H1 (cell line): ENCODE measurements around the gene LRRC25.

Experiments
- CEBPB ChIP-seq: IDR thresholded peaks from 2 replicates; pipeline ENCODE4 v1.6.1; 2012; ENCODE audit warnings: low read depth, low read length
- CHD7 ChIP-seq: fragments of 300-600 bp; sonication (generic); IDR thresholded peaks from 2 replicates; pipeline ENCODE4 v1.7.1; 2012; ENCODE audit warnings: low read length, moderate library complexity, mild to moderate bottlenecking, inconsistent platforms; ENCODE audit not compliant: insufficient replicate concordance
- CTCF ChIP-seq, 3 experiments: IDR thresholded peaks; 1 replicate in 2 of 3; 2 replicates in 1 of 3; pipeline versions ENCODE4 v1.5.1 to v1.6.1; 2011; ENCODE audit warnings: low read length in 3 of 3, mild to moderate bottlenecking in 3 of 3, inconsistent platforms in 2 of 3, low read depth in 1 of 3, moderate library complexity in 1 of 3; ENCODE audit not compliant: insufficient read depth in 1 of 3; ENCODE audit errors: control extremely low read depth in 1 of 3
- EP300 ChIP-seq, 2 experiments: IDR thresholded peaks; 1 replicate in 1 of 2; 2 replicates in 1 of 2; pipeline ENCODE4 v1.6.1; 2011 to 2012; ENCODE audit warnings: low read depth in 2 of 2, low read length in 2 of 2, mild to moderate bottlenecking in 2 of 2, borderline replicate concordance in 1 of 2, inconsistent platforms in 1 of 2, moderate library complexity in 1 of 2
- EZH2 ChIP-seq: fragments of 200-600 bp; sonication (generic); IDR thresholded peaks from 2 replicates; pipeline ENCODE4 v1.7.1; 2012; ENCODE audit warnings: low read depth, mild to moderate bottlenecking, moderate library complexity, low read length, inconsistent platforms; ENCODE audit not compliant: severe bottlenecking
- GABPA ChIP-seq: IDR thresholded peaks from 2 replicates; pipeline ENCODE4 v1.6.1; 2011; ENCODE audit warnings: mild to moderate bottlenecking, low read length, moderate library complexity, borderline replicate concordance; ENCODE audit not compliant: insufficient read depth
- SIN3A ChIP-seq, 2 experiments: IDR thresholded peaks in 1 of 2; conservative IDR thresholded peaks in 1 of 2; 2 replicates each; pipeline ENCODE4 v1.6.1; 2011 to 2012; ENCODE audit warnings: low read length in 2 of 2, improper control_type of control experiment in 1 of 2, low read depth in 1 of 2, mild to moderate bottlenecking in 1 of 2
- TAF1 ChIP-seq: IDR thresholded peaks from 2 replicates; pipeline ENCODE4 v1.6.1; 2011; ENCODE audit warnings: mild to moderate bottlenecking, low read depth, low read length
- ZNF274 ChIP-seq: IDR thresholded peaks from 2 replicates; pipeline ENCODE4 v1.7.0; 2012; ENCODE audit warnings: low read length, borderline replicate concordance; ENCODE audit errors: extremely low read depth

- TF ChIP-seq ZNF274 = no peak
- no peak for TF ChIP-seq CHD7
- TF ChIP-seq CTCF (IDR thresholded peaks at IDR 0.05; ENCODE audit: control extremely low read depth in 1 of 3, insufficient read depth in 1 of 3, low read depth in 1 of 3, low read length in 3 of 3) = no peak
- no peak for TF ChIP-seq EP300 (IDR thresholded peaks at IDR 0.05; ENCODE audit: borderline replicate concordance in 1 of 2, low read depth in 2 of 2, low read length in 2 of 2)
- no peak for TF ChIP-seq TAF1
- TF ChIP-seq CEBPB = no peak
- TF ChIP-seq SIN3A (conservative IDR thresholded peaks at IDR 0.05 in 1 of 2, IDR thresholded peaks at IDR 0.05 in 1 of 2; ENCODE audit: low read depth in 1 of 2, low read length in 2 of 2) = no peak
- no peak for TF ChIP-seq GABPA
- TF ChIP-seq EZH2 = no peak
These were observed 26.9 kb upstream of the LRRC25 start for GRCh38 chr19:18424122-18424889.
